Thyroid gland (tissue), 4 donors: Measurements from ENCODE around the gene MAPK6.

Experiments used
- POLR2A ChIP-seq, 2 donors: fragments of 450-650 bp; IDR thresholded peaks; one replicate each; pipeline ENCODE4 v1.6.1; 2017; ENCODE audit warnings: antibody characterized with exemption in 2 of 2, mild to moderate bottlenecking in 2 of 2, moderate library complexity in 1 of 2
- TF ChIP-seq, protein P1 (sequence below), 6 experiments: fragments of 200-600 bp in 3 of 6; fragments of 450-650 bp in 3 of 6; sonication (generic) in 3 of 6; IDR thresholded peaks; one replicate each; pipeline ENCODE4 v1.5.1; 2016 to 2019; ENCODE audit warnings: antibody characterized with exemption in 6 of 6, mild to moderate bottlenecking in 2 of 6, inconsistent platforms in 1 of 6, moderate library complexity in 1 of 6

GRCh38 chr15:52005748-52006701, 13.0 kb upstream of the MAPK6 start:
- TF ChIP-seq, protein P1, sequence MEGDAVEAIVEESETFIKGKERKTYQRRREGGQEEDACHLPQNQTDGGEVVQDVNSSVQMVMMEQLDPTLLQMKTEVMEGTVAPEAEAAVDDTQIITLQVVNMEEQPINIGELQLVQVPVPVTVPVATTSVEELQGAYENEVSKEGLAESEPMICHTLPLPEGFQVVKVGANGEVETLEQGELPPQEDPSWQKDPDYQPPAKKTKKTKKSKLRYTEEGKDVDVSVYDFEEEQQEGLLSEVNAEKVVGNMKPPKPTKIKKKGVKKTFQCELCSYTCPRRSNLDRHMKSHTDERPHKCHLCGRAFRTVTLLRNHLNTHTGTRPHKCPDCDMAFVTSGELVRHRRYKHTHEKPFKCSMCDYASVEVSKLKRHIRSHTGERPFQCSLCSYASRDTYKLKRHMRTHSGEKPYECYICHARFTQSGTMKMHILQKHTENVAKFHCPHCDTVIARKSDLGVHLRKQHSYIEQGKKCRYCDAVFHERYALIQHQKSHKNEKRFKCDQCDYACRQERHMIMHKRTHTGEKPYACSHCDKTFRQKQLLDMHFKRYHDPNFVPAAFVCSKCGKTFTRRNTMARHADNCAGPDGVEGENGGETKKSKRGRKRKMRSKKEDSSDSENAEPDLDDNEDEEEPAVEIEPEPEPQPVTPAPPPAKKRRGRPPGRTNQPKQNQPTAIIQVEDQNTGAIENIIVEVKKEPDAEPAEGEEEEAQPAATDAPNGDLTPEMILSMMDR (IDR thresholded peaks at IDR 0.05), result no peak
- TF ChIP-seq POLR2A (IDR thresholded peaks at IDR 0.05), result no peak
